Skeletal muscle cell (primary cell): ENCODE results near the gene SDSL.

Source experiments
- DNase-seq: peaks from one replicate; pipeline ENCODE4 v3.0.0-alpha.2; 2010; ENCODE audit warnings: low read depth
- H3K4me3 ChIP-seq: 2 replicates; pipeline ENCODE4 v1.5.1; 2011; ENCODE audit warnings: low read depth, mild to moderate bottlenecking, control low read depth, low read length, moderate library complexity

Gene SDSL

GRCh38 chr12:113440336-113440735 lies 18.2 kb downstream of the SDSL start:
- no peak for DNase-seq

GRCh38 chr12:113440947-113441782 lies 19.0 kb downstream of the SDSL start:
- no peak overlapping the region for H3K4me3 ChIP-seq
- no peak for DNase-seq

More at GRCh38 chr12:113440336-113440735, 18.2 kb downstream of the SDSL start:
- H3K4me3 ChIP-seq = no peak overlapping the region

GRCh38 chr12:113443030-113443539 lies 20.9 kb downstream of the SDSL start:
- DNase-seq = no peak
- H3K4me3 ChIP-seq = no peak overlapping the region

- no peak overlapping the region for H3K4me3 ChIP-seq
- DNase-seq = no peak
Observed at GRCh38 chr12:113445544-113446171, 23.5 kb downstream of the SDSL start.

DNA sequence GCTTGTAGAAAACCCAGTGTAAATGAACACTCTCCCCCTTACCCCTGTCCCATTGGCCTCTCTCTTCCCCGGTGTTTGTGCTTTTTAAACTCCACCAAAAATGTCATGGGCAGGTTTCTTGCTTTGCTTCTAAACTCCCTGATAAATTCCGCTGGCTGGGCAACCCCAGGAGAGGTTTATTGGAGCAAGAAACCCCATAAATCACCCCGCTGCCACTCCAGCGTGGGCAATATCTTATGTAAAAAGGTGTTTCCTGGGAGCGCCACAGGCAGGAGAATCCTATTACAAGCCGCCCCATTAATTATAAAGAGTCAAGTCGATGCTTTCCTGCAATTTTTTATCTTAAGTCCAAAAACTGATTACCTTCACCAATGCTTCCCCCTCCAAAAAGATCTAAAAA lies 26.7 kb downstream of the SDSL start:
- no peak for DNase-seq
- no peak overlapping the region for H3K4me3 ChIP-seq

GRCh38 chr12:113449299-113449698 lies 27.1 kb downstream of the SDSL start:
- no peak overlapping the region for H3K4me3 ChIP-seq
- no peak for DNase-seq

GRCh38 chr12:113449839-113450238 lies 27.7 kb downstream of the SDSL start:
- DNase-seq = no peak
- no peak overlapping the region for H3K4me3 ChIP-seq

DNA sequence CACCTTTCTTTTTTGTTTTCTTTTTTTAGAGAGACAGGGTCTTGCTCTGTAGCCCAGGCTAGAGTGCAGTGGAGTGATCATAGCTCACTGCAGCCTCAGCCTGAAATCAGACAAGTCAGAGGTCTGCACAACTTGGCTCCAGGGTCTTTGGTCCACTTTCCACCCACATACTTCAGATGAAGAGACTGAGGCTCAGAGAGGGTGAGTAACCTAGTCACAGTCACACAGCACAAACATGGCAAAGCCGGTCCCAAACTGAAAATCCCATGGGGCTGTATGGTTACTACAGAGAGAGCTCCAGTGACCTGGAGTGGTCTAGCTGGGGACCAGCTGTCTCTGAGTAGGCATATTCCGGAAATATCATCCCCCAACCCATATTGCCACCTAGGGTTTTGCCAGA lies 30.3 kb downstream of the SDSL start:
- no peak for DNase-seq
- H3K4me3 ChIP-seq = no peak overlapping the region

DNA sequence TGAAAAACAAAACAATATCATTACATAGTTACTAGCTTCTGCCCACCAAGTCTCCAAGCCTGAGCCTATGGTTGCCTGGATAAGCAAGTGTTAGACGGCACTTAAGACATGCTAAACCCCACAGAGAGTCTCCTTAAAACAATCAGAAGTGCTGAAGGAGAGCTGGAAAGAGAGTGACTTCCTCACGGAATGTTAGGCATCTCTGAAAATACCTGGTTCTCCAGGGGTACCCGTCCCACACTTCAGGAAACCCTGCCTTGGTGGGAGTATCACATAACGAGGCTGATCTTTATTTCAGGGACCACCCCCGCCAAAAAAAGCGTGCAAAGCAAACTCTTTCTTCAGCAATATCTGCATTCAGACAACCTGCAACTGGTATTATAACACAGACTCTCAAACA lies 31.1 kb downstream of the SDSL start:
- DNase-seq = no peak
- no peak overlapping the region for H3K4me3 ChIP-seq

DNA sequence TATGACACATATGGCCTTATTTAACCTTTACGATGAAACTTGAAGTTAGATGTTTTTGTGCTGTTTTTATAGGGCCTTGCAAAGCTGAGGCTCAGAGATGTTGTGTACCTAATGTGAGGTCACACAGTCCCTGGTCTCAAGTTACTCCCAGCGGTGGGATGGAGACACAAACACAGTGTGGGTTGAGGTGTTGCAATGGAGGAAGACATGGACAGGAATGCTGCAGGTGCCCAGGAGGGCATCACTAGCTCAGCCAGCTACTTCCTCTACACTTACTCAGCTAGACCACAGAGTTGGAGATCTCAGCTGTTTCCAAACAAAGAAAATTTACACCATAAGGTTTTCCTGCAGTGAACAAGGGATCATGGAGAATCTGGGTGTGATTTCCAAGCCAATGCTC lies 34.0 kb downstream of the SDSL start:
- no peak overlapping the region for H3K4me3 ChIP-seq
- DNase-seq = no peak

GRCh38 chr12:113456761-113457160 lies 34.6 kb downstream of the SDSL start:
- DNase-seq = no peak
- no peak overlapping the region for H3K4me3 ChIP-seq

GRCh38 chr12:113457185-113457584 lies 35.0 kb downstream of the SDSL start:
- DNase-seq = no peak
- no peak overlapping the region for H3K4me3 ChIP-seq

- DNase-seq = no peak
- no peak overlapping the region for H3K4me3 ChIP-seq
Observed at GRCh38 chr12:113457710-113458109, 35.5 kb downstream of the SDSL start.

GRCh38 chr12:113459981-113460380 lies 37.8 kb downstream of the SDSL start:
- DNase-seq = no peak
- H3K4me3 ChIP-seq = no peak overlapping the region

DNA sequence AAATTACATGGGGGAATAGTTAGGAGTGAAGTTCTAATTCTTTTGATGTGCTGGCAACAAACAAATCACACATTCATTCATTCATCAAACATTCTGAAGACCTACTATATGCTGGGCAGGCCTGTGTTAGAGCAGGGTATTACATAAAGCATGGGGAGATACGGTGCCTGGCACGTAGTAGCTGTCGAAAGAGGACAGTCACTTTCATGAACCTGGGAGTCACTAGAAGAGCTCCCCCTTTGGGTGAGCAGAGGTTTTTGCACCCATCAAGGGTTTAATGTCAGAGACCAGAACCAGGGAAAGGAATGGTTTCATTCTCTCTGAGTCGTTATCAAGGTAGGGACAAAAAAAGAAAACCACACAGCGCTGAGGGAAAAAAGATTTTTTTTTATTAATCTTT lies 39.5 kb downstream of the SDSL start:
- no peak overlapping the region for H3K4me3 ChIP-seq
- DNase-seq = no peak

- peak overlapping the region; percentile 7 for H3K4me3 ChIP-seq
- DNase-seq = peak; percentile 20
Observed at GRCh38 chr12:113462117-113462774, 40.1 kb downstream of the SDSL start.

DNA sequence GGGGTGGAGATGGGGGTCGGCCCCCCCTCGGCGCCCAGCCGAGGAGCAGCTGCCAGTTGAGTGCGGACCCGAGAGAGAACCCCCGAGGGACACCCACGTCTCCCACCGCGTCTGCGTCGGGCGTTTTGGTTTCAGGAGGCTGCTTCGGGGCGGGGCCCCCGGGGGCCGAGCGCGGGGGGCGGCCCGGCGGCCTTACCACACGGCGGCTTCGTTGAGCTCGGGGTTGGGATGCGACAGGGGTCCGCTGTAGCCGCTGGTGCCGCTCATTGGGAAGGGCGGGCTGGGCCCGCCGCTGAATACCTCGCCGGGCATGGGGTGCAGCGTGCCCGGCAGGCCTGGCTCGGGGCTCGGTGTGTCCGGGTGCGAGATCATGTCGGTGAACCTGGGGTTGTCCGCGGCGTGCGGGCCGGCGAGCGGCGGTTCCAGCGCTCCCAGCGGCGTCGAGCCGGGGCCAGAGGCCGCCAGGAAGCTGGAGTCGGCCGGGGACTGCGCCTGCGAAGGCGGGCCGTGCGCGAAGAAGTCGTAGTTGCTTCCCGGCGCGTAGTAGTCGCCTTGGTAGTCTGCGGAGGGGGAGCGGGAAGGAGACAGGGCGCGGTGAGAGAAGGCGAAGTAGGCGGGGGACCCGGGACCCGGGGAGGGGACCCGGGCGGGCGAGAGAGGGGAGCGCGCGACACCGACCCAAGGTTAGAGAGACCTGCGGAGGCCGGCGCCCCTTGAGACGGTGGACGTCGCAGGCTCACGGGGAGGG lies 41.0 kb downstream of the SDSL start:
- H3K4me3 ChIP-seq = peak overlapping the region; percentile 18

GRCh38 chr12:113463746-113464451 lies 41.7 kb downstream of the SDSL start:
- no peak for DNase-seq
- H3K4me3 ChIP-seq = no peak overlapping the region

More for the DNA sequence above, 41.0 kb downstream of the SDSL start:
- no peak for DNase-seq

- no peak overlapping the region for H3K4me3 ChIP-seq
- no peak for DNase-seq
Observed at GRCh38 chr12:113464452-113464775, 42.2 kb downstream of the SDSL start.
